Lower leg skin (tissue), 4 donors: ENCODE measurements around the gene ACKR3. TPM values are rescaled to one million over a fixed set of nuclear protein-coding genes. Genes with fewer than 3 reads are reported as not detected.

Experiments
- DNase-seq, 2 donors: peaks; one replicate each; pipeline ENCODE4 v3.0.0-alpha.2; 2019; ENCODE audit warnings: low spot score in 2 of 2
- H3K4me3 ChIP-seq: fragments of 200-600 bp; sonication (generic); 2 replicates; pipeline ENCODE4 v1.5.1; 2017; ENCODE audit warnings: mild to moderate bottlenecking, low read depth; ENCODE audit not compliant: poor library complexity, severe bottlenecking
- POLR2A ChIP-seq, 2 donors: fragments of 450-650 bp; IDR thresholded peaks; one replicate each; pipeline ENCODE4 v1.6.1; 2016 to 2017; ENCODE audit warnings: antibody characterized with exemption in 2 of 2, mild to moderate bottlenecking in 1 of 2, moderate library complexity in 1 of 2
- WGBS, 2 donors: methylation state at CpG; one replicate each; pipeline ENCODE4 v1.1.5; 2018; 5-methylcytosine and 5-hydroxymethylcytosine counted together
- intact Hi-C: fragments of 100-400 bp; cut with DNase I; formaldehyde crosslinking; loops from one replicate; pipeline ENCODE4 v1.15.0; 2023; ENCODE audit warnings: low total_unique reads
- total RNA-seq, 4 donors: library from RNA; depleted of rRNA; stranded (reverse); fragments of >200 nt; gene quantifications; one replicate each; pipeline ENCODE4 v1.1.0, GENCODE V29; 2016
- TF ChIP-seq, protein P1 (sequence below), 3 donors: fragments of 450-650 bp; IDR thresholded peaks; one replicate each; pipeline ENCODE4 v1.5.1; 2016; ENCODE audit warnings: antibody characterized with exemption in 3 of 3, mild to moderate bottlenecking in 3 of 3, moderate library complexity in 2 of 3

Gene ACKR3
- total RNA-seq, 4 donors from 2014 or later = 6.7 to 25.0 (median 16.7) TPM

GRCh38 chr2:236550290-236550689 lies 19.3 kb upstream of the ACKR3 start:
- no peak for DNase-seq
- H3K4me3 ChIP-seq = no peak overlapping the region
- 97 to 98% methylated on average over 7 to 8 of the region's 8 CpGs for WGBS, 2 donors
- intact Hi-C loops = no loop called here
- TF ChIP-seq, protein P1, sequence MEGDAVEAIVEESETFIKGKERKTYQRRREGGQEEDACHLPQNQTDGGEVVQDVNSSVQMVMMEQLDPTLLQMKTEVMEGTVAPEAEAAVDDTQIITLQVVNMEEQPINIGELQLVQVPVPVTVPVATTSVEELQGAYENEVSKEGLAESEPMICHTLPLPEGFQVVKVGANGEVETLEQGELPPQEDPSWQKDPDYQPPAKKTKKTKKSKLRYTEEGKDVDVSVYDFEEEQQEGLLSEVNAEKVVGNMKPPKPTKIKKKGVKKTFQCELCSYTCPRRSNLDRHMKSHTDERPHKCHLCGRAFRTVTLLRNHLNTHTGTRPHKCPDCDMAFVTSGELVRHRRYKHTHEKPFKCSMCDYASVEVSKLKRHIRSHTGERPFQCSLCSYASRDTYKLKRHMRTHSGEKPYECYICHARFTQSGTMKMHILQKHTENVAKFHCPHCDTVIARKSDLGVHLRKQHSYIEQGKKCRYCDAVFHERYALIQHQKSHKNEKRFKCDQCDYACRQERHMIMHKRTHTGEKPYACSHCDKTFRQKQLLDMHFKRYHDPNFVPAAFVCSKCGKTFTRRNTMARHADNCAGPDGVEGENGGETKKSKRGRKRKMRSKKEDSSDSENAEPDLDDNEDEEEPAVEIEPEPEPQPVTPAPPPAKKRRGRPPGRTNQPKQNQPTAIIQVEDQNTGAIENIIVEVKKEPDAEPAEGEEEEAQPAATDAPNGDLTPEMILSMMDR (IDR thresholded peaks at IDR 0.05) = no peak
- TF ChIP-seq POLR2A (IDR thresholded peaks at IDR 0.05) = no peak

DNA sequence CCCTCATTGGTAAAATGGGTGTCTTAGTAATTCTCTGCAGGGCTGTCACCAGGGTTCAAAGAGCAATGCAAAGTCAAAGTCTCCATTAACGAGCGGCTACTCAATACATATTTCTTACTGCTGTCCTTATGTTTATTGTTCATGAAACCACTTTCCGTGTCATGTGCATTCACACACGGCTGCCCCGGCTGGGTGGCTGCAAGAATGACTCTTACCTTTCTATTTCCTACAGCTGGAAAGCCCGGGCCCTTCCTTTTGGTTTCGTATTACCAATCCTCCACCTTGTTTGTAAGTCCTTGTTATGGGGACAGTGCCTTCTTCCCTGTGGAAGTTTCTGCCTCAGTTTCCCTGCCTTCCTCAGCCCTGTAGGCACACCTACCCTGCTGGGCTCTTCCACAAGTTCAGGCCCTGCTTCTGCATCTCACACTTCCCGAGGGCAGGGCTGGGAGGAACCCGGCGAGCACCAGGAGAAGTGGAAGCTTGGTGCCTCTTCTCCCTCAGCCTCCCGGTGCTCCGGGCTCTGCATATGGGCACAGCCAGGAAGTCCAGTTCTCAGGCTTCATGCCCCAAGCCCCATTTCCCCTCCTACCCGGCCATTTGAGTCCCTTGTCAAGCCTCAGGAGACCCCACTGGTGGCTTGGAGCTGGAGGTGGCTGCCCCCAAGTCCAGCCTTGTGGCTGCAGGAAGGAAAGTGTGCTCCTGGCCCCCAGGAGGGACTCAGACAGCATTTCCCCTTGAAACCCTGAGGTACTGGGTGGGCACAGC lies 18.7 kb upstream of the ACKR3 start:
- WGBS, 2 donors = 85 to 93% methylated on average over 13 of the region's 13 CpGs
- intact Hi-C loops = no loop called here
- TF ChIP-seq POLR2A (IDR thresholded peaks at IDR 0.05) = no peak
- TF ChIP-seq, protein P1 (IDR thresholded peaks at IDR 0.05) = no peak
- DNase-seq = no peak
- H3K4me3 ChIP-seq = no peak overlapping the region

DNA sequence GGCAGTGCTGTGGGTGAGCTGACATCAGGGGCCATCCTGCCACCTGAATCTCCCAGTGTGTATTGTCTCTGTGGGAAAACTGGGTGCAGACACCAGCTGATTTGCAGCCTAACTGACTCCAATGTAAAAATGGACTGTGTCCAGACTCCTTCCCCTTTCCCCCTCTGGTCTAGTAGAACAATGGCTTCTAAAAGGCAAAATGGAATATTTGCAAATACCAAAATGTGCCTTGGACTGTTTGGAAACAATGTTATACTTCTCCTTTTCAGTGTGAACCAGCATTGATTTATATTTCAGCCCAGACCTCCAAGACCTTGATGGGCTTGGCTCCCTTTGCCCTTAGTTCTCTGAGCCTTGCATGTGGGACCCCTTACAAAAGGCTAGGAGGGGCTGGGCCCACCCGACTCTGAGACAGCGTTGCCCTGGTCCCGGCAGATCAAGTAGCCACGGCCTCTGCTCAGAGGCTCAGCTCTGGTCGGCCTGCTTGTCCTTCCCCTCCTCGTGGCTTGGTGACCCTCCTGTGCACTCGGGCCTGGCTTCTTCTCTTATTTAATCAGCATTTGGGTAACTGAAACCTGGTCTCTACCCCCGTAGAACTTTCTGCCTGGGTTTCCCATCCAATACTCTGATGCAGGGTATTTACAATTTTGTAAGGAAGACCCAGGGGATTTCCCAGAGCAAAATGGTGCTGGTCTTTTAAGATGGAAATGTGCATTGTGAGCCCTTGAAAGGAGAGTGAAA lies 18.0 kb upstream of the ACKR3 start:
- 76 to 87% methylated on average over 8 of the region's 8 CpGs for WGBS, 2 donors

DNA sequence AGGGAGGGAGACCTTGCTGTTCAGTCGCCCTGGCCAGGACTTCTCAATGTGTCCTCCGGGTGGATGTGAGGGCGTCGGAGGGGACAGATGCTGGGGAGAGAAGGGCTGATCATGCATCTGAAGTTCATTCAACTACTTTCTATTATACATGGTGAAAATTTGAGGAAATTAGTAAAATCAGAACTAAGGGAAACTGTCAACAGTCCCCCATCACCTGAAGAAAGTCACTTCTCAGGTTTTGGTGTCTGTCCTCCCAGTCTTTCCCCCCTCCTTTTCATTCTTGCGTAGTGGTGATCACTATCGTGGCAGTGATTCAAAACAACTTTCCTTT lies 17.4 kb upstream of the ACKR3 start:
- 87 to 91% methylated on average over 6 of the region's 6 CpGs for WGBS, 2 donors

More for the DNA sequence above, 18.0 kb upstream of the ACKR3 start:
- DNase-seq = no peak
- TF ChIP-seq POLR2A (IDR thresholded peaks at IDR 0.05) = no peak
- TF ChIP-seq, protein P1 (IDR thresholded peaks at IDR 0.05) = no peak
- intact Hi-C loops = no loop called here
- H3K4me3 ChIP-seq = no peak overlapping the region

DNA sequence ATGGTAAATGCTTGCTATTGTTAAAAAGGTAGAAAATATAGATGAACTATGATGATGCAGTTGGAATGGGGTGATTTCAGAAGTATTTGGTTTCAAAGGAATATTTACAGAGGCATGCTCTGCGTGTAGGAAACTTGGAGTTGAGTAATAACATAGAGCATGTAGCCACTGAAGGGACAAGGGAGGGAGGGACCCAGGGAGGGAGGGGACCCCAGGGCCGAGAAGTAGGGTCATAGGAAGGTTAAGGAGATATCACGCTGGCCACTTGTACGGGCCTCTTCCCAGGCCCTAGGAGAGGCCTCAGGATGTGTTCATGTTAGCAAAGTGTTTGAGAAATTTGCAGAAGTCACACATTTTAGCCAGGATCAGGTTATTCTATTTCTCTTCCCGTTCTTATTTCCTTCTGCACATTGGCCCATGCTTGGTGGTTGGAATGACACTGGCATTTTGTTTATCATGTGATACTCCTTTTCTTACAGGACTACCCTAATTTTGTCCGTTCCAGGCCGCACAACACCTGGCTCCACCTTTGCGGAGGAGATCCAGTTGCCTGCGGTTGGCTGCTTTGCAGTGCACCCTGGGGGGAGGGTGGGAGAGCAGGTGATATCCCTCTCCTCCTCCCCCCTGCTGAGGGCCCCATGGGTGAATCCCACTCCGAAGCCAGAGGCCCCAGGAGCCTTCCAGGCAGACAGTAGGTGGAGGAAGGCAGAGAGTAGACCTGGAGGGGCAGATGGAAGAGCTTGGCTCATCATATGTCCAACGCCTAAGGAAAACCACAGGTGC lies 16.9 kb upstream of the ACKR3 start:
- WGBS, 2 donors = 78 to 80% methylated on average over 11 of the region's 11 CpGs
- intact Hi-C loops = no loop called here
- no peak for DNase-seq
- H3K4me3 ChIP-seq = no peak overlapping the region
- no peak for TF ChIP-seq POLR2A (IDR thresholded peaks at IDR 0.05)
- TF ChIP-seq, protein P1 (IDR thresholded peaks at IDR 0.05) = no peak

More for the DNA sequence above, 17.4 kb upstream of the ACKR3 start:
- TF ChIP-seq POLR2A (IDR thresholded peaks at IDR 0.05) = no peak
- TF ChIP-seq, protein P1 (IDR thresholded peaks at IDR 0.05) = no peak
- intact Hi-C loops = no loop called here
- no peak for DNase-seq
- H3K4me3 ChIP-seq = no peak overlapping the region
